NB4 (cell line): ENCODE data around the gene ZNF628.

Experiments used
- CTCF ChIP-seq: IDR thresholded peaks from one replicate; pipeline ENCODE4 v1.5.1; 2012; ENCODE audit warnings: low read depth, low read length
- POLR2A ChIP-seq: IDR thresholded peaks from 2 replicates; pipeline ENCODE4 v1.6.1; 2011; ENCODE audit warnings: mild to moderate bottlenecking; ENCODE audit not compliant: insufficient read length; ENCODE audit errors: extremely low read depth

GRCh38 chr19:55504252-55504603, 27.8 kb downstream of the ZNF628 start:
- TF ChIP-seq CTCF: no peak
- TF ChIP-seq POLR2A: no peak
